WTC11 (cell line): ENCODE results near the gene ANO10. TPM values are rescaled to one million over a fixed set of nuclear protein-coding genes. Genes with fewer than 3 reads are reported as not detected.

Experiments
- ATAC-seq: fragments of 200-7000 bp; cut with Tn5 transposase; 2 replicates; pipeline ENCODE4 v1.10.0; 2021; ENCODE audit warnings: mild to moderate bottlenecking, moderate library complexity
- CTCF ChIA-PET: fragments of 300-600 bp; sonication (Branson Sonifier 250); formaldehyde crosslinking; loops from one replicate; lab custom pipeline; 2021; ENCODE audit warnings: antibody characterized with exemption; lab: Charles Lee
- POLR2A ChIA-PET: fragments of 350-600 bp; sonication (Branson Sonifier 250); formaldehyde crosslinking; loops from one replicate; lab custom pipeline; 2021; ENCODE audit warnings: antibody characterized with exemption; lab: Charles Lee
- DNase-seq: peaks from one replicate; pipeline ENCODE4 v3.0.0; 2021; ENCODE audit warnings: low spot score
- H3K27ac Mint-ChIP-seq: 2 replicates; pipeline ENCODE4 v1.8.0; 2021; ENCODE audit warnings: mixed read lengths
- H3K27me3 Mint-ChIP-seq: 2 replicates; pipeline ENCODE4 v1.8.0; 2021; ENCODE audit warnings: low read depth, mild to moderate bottlenecking, moderate library complexity, mixed read lengths
- H3K36me3 Mint-ChIP-seq: 2 replicates; pipeline ENCODE4 v1.8.0; 2021; ENCODE audit warnings: mixed read lengths
- H3K4me1 Mint-ChIP-seq: 2 replicates; pipeline ENCODE4 v1.8.0; 2022; ENCODE audit warnings: mixed read lengths
- H3K4me3 Mint-ChIP-seq: 2 replicates; pipeline ENCODE4 v1.8.0; 2021; ENCODE audit warnings: mild to moderate bottlenecking, moderate library complexity, mixed read lengths
- H3K9me3 Mint-ChIP-seq: 2 replicates; pipeline ENCODE4 v1.8.0; 2021; ENCODE audit warnings: mixed read lengths
- CREB1 ChIP-seq: sonication (generic); formaldehyde crosslinking; IDR thresholded peaks from 2 replicates; pipeline ENCODE4 v1.8.0; 2023; ENCODE audit warnings: mild to moderate bottlenecking, missing genetic modification reagents
- ELF4 ChIP-seq: sonication (generic); formaldehyde crosslinking; IDR thresholded peaks from 2 replicates; pipeline ENCODE4 v1.8.1; 2022; ENCODE audit warnings: low read depth, mild to moderate bottlenecking, moderate library complexity, missing genetic modification reagents
- FOXP1 ChIP-seq: sonication (generic); formaldehyde crosslinking; IDR thresholded peaks from 2 replicates; pipeline ENCODE4 v1.8.0; 2022; ENCODE audit warnings: missing genetic modification reagents, mild to moderate bottlenecking, moderate library complexity, borderline replicate concordance
- JUN ChIP-seq: sonication (generic); formaldehyde crosslinking; IDR thresholded peaks from 2 replicates; pipeline ENCODE4 v1.8.0; 2023; ENCODE audit warnings: mild to moderate bottlenecking, missing genetic modification reagents
- KAT7 ChIP-seq: sonication (generic); formaldehyde crosslinking; IDR thresholded peaks from 2 replicates; pipeline ENCODE4 v1.8.1; 2023; ENCODE audit warnings: missing genetic modification reagents, mild to moderate bottlenecking, borderline replicate concordance
- NR1H2 ChIP-seq: sonication (generic); formaldehyde crosslinking; IDR thresholded peaks from 2 replicates; pipeline ENCODE4 v1.9.0; 2021; ENCODE audit warnings: mild to moderate bottlenecking, moderate library complexity, missing genetic modification reagents
- OVOL2 ChIP-seq: fragments of 250-450 bp; sonication (Bioruptor Pico); IDR thresholded peaks from 2 replicates; pipeline ENCODE4 v1.9.0; 2021; ENCODE audit warnings: mild to moderate bottlenecking, borderline replicate concordance
- RELA ChIP-seq: sonication (generic); formaldehyde crosslinking; IDR thresholded peaks from 2 replicates; pipeline ENCODE4 v1.8.1; 2022; ENCODE audit warnings: missing genetic modification reagents, mild to moderate bottlenecking, borderline replicate concordance
- TCF7 ChIP-seq: sonication (generic); formaldehyde crosslinking; IDR thresholded peaks from 2 replicates; pipeline ENCODE4 v1.8.0; 2022; ENCODE audit warnings: mild to moderate bottlenecking, low read depth, missing genetic modification reagents, moderate library complexity
- TEAD1 ChIP-seq: sonication (generic); formaldehyde crosslinking; IDR thresholded peaks from 2 replicates; pipeline ENCODE4 v1.8.0; 2022; ENCODE audit warnings: mild to moderate bottlenecking, missing genetic modification reagents
- TP53 ChIP-seq: sonication (generic); formaldehyde crosslinking; IDR thresholded peaks from 2 replicates; pipeline ENCODE4 v1.8.1; 2023; ENCODE audit warnings: mild to moderate bottlenecking, missing genetic modification reagents
- ZBTB21 ChIP-seq: sonication (generic); formaldehyde crosslinking; IDR thresholded peaks from 2 replicates; pipeline ENCODE4 v1.8.1; 2023; ENCODE audit warnings: mild to moderate bottlenecking, missing genetic modification reagents, borderline replicate concordance
- total RNA-seq: library from RNA; stranded (reverse); gene quantifications from 3 replicates; pipeline ENCODE4 v1.2.3, GENCODE V29; 2021
- TF ChIP-seq, protein P1 (sequence below): sonication (generic); formaldehyde crosslinking; IDR thresholded peaks from 2 replicates; pipeline ENCODE4 v1.8.1; 2023; ENCODE audit warnings: mild to moderate bottlenecking, missing genetic modification reagents, borderline replicate concordance
- TF ChIP-seq, protein P2 (sequence below): fragments of 250-450 bp; sonication (Bioruptor Pico); conservative IDR thresholded peaks from 2 replicates; pipeline ENCODE4 v1.9.0; 2021; ENCODE audit warnings: mild to moderate bottlenecking
- TF ChIP-seq, protein P3 (sequence below): sonication (generic); formaldehyde crosslinking; IDR thresholded peaks from 2 replicates; pipeline ENCODE4 v1.8.1; 2023; ENCODE audit warnings: mild to moderate bottlenecking, missing genetic modification reagents, moderate library complexity
- TF ChIP-seq, protein P4 (sequence below): sonication (generic); formaldehyde crosslinking; IDR thresholded peaks from 2 replicates; pipeline ENCODE4 v1.8.0; 2022; ENCODE audit warnings: mild to moderate bottlenecking, missing genetic modification reagents
- TF ChIP-seq, protein P5 (sequence below): fragments of 250-450 bp; sonication (Bioruptor Pico); IDR thresholded peaks from 2 replicates; pipeline ENCODE4 v1.9.0; 2021; ENCODE audit warnings: mild to moderate bottlenecking
- TF ChIP-seq, protein P6 (sequence below): sonication (generic); formaldehyde crosslinking; IDR thresholded peaks from 2 replicates; pipeline ENCODE4 v1.8.0; 2022; ENCODE audit warnings: mild to moderate bottlenecking, missing genetic modification reagents

Gene ANO10
- total RNA-seq, 1 experiment from 2014 or later, result 35.1 TPM

DNA sequence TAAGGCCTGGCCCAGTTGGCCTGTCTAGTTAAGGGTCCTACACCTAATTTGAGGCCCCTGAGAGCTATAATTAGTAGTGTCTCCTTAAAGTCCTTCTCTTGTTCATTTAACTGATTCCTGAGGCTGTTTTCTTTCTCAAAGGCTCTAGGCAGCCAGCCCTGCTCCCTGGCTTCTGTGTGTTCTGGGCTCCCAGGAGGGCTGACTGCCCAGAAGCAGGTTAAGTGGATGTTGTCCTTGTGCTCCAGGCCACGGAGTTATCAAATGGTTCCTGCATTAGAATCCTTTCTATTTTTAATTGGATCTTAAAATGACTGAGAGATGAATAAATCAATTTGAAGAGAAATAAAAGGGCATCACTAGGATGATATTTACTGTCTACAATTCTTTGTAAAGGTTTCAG is 195.4 kb downstream of the ANO10 start (continued):
- TF ChIP-seq, protein P1, sequence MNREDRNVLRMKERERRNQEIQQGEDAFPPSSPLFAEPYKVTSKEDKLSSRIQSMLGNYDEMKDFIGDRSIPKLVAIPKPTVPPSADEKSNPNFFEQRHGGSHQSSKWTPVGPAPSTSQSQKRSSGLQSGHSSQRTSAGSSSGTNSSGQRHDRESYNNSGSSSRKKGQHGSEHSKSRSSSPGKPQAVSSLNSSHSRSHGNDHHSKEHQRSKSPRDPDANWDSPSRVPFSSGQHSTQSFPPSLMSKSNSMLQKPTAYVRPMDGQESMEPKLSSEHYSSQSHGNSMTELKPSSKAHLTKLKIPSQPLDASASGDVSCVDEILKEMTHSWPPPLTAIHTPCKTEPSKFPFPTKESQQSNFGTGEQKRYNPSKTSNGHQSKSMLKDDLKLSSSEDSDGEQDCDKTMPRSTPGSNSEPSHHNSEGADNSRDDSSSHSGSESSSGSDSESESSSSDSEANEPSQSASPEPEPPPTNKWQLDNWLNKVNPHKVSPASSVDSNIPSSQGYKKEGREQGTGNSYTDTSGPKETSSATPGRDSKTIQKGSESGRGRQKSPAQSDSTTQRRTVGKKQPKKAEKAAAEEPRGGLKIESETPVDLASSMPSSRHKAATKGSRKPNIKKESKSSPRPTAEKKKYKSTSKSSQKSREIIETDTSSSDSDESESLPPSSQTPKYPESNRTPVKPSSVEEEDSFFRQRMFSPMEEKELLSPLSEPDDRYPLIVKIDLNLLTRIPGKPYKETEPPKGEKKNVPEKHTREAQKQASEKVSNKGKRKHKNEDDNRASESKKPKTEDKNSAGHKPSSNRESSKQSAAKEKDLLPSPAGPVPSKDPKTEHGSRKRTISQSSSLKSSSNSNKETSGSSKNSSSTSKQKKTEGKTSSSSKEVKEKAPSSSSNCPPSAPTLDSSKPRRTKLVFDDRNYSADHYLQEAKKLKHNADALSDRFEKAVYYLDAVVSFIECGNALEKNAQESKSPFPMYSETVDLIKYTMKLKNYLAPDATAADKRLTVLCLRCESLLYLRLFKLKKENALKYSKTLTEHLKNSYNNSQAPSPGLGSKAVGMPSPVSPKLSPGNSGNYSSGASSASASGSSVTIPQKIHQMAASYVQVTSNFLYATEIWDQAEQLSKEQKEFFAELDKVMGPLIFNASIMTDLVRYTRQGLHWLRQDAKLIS (CRISPR knock-in tag), result no peak
- TF ChIP-seq, protein P2, sequence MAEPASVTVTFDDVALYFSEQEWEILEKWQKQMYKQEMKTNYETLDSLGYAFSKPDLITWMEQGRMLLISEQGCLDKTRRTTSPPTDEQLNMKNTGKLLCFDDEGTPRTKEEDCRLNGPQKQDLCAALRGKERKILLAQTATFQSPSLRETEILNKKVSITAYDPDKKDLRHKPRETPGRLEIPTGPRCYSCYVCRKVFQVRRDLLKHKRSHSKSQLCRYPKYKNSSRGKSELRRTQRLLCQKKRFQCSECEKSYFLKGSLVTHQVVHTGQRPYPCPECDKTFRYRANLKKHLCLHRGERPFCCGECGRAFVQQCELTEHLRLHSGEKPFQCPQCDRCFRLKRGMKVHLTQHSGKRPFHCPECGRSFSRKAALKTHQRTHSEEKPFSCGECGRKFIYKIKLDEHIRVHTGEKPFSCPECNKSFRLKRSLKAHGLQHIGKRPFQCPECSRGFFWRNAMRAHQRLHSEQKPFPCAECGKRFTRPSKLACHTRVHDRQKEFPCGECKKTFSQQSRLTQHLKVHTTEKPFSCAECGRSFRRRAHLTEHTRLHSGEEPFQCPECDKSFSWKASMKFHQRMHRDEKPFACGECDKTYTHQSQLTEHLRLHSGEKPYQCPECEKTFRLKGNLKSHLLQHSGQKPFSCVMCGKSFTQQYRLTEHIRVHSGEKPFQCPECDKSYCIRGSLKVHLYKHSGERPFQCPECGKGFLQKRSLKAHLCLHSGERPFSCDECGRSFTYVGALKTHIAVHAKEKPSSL (CRISPR knock-in tag), result no peak
- TF ChIP-seq OVOL2 (CRISPR knock-in tag) (no peak), FOXP1 (CRISPR knock-in tag) (no peak)
- TF ChIP-seq, all 79 proteins: peak for 0

DNA sequence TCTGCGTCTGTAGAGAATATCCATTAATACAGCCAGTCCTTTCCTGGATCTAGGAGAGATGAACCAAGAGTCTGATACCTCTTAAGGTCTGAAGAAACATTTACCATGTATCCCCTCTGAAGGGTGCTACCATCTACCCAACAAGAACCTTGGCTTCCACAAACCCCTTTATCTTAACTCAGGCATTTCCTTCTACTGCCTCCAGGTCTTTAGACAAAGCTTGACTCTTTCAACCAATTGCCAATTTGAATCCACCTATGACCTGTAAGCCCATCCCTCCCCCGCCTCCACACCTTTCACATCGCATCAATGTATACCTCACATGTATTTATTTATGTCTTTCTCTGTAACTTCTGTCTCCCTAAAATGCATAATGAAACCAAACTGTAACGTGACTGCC is 196.0 kb downstream of the ANO10 start:
- ATAC-seq (peak; percentile 59), DNase-seq (no peak)
- peaks cover 24% of the 10 kb centered on the region for H3K4me1 Mint-ChIP-seq
- TF ChIP-seq ZBTB21 (CRISPR knock-in tag) (no peak), TEAD1 (CRISPR knock-in tag) (no peak), CREB1 (no peak), TCF7 (no peak), KAT7 (no peak)
- TF ChIP-seq, protein P3, sequence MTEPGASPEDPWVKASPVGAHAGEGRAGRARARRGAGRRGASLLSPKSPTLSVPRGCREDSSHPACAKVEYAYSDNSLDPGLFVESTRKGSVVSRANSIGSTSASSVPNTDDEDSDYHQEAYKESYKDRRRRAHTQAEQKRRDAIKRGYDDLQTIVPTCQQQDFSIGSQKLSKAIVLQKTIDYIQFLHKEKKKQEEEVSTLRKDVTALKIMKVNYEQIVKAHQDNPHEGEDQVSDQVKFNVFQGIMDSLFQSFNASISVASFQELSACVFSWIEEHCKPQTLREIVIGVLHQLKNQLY, result no peak
- peaks cover 4% of the 10 kb centered on the region; the same call in 1 of the 2 replicates for H3K9me3 Mint-ChIP-seq
- POLR2A ChIA-PET, result no interaction called here
- H3K36me3 Mint-ChIP-seq, result peaks cover 7% of the 10 kb centered on the region
- H3K27me3 Mint-ChIP-seq, result no peaks in the 10 kb centered on the region
- CTCF ChIA-PET, result interaction anchor here (1.1 kb wide), 1 partner anchor 77 kb away, joined by 3 read pairs; no protein-coding TSS in a partner anchor
- H3K4me3 Mint-ChIP-seq, result no peak overlapping the region
- H3K27ac Mint-ChIP-seq, result no peak overlapping the region

DNA sequence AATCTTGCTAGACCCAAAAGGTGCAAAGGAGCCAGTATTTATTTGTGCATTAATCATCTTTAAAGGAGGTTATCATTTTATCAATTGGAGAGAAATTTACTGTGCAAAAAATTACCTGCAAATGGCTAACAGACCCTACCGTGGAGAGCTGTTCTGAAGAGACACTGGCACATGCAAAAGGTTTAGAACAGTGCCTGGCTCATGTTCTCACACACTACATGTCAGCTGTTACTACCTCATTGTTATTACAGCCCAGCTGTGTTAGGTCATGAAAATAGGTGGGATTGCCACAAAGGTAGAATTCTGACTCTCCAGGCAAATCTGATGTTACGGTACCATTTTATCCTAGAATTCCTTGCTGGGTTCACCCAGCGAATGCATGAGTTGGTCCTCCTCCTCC is 198.2 kb downstream of the ANO10 start:
- no peak for DNase-seq
- ChIA-PET POLR2A (interaction anchor here (0.6 to 0.7 kb wide), 2 partner anchors 15 to 56 kb away, joined by 3 to 4 read pairs; no protein-coding TSS in a partner anchor), CTCF (interaction anchor here (1.3 kb wide), 1 partner anchor 79 kb away, joined by 3 read pairs; no protein-coding TSS in a partner anchor)
- Mint-ChIP-seq H3K4me3 (no peak overlapping the region), H3K36me3 (peaks cover 7% of the 10 kb centered on the region), H3K27ac (no peak overlapping the region), H3K4me1 (peaks cover 24% of the 10 kb centered on the region), H3K9me3 (peaks cover 4% of the 10 kb centered on the region; the same call in 1 of the 2 replicates), H3K27me3 (no peaks in the 10 kb centered on the region)
- no peak for ATAC-seq
- TF ChIP-seq, protein P4, sequence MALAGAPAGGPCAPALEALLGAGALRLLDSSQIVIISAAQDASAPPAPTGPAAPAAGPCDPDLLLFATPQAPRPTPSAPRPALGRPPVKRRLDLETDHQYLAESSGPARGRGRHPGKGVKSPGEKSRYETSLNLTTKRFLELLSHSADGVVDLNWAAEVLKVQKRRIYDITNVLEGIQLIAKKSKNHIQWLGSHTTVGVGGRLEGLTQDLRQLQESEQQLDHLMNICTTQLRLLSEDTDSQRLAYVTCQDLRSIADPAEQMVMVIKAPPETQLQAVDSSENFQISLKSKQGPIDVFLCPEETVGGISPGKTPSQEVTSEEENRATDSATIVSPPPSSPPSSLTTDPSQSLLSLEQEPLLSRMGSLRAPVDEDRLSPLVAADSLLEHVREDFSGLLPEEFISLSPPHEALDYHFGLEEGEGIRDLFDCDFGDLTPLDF (CRISPR knock-in tag), result no peak
- TF ChIP-seq FOXP1 (CRISPR knock-in tag) (no peak), TP53 (CRISPR knock-in tag) (no peak), NR1H2 (CRISPR knock-in tag) (no peak), ELF4 (CRISPR knock-in tag) (no peak), RELA (CRISPR knock-in tag) (no peak), JUN (CRISPR knock-in tag) (no peak)
- TF ChIP-seq, protein P5, sequence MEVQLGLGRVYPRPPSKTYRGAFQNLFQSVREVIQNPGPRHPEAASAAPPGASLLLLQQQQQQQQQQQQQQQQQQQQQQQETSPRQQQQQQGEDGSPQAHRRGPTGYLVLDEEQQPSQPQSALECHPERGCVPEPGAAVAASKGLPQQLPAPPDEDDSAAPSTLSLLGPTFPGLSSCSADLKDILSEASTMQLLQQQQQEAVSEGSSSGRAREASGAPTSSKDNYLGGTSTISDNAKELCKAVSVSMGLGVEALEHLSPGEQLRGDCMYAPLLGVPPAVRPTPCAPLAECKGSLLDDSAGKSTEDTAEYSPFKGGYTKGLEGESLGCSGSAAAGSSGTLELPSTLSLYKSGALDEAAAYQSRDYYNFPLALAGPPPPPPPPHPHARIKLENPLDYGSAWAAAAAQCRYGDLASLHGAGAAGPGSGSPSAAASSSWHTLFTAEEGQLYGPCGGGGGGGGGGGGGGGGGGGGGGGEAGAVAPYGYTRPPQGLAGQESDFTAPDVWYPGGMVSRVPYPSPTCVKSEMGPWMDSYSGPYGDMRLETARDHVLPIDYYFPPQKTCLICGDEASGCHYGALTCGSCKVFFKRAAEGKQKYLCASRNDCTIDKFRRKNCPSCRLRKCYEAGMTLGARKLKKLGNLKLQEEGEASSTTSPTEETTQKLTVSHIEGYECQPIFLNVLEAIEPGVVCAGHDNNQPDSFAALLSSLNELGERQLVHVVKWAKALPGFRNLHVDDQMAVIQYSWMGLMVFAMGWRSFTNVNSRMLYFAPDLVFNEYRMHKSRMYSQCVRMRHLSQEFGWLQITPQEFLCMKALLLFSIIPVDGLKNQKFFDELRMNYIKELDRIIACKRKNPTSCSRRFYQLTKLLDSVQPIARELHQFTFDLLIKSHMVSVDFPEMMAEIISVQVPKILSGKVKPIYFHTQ, result no peak
- TF ChIP-seq, protein P6, sequence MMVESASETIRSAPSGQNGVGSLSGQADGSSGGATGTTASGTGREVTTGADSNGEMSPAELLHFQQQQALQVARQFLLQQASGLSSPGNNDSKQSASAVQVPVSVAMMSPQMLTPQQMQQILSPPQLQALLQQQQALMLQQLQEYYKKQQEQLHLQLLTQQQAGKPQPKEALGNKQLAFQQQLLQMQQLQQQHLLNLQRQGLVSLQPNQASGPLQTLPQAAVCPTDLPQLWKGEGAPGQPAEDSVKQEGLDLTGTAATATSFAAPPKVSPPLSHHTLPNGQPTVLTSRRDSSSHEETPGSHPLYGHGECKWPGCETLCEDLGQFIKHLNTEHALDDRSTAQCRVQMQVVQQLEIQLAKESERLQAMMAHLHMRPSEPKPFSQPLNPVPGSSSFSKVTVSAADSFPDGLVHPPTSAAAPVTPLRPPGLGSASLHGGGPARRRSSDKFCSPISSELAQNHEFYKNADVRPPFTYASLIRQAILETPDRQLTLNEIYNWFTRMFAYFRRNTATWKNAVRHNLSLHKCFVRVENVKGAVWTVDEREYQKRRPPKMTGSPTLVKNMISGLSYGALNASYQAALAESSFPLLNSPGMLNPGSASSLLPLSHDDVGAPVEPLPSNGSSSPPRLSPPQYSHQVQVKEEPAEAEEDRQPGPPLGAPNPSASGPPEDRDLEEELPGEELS (CRISPR knock-in tag), result no peak
